HG03460 (cell line): ENCODE measurements around the gene GPR173.

ENCODE experiments used
- ATAC-seq: cut with Tn5 transposase; IDR thresholded peaks from one replicate; pipeline ENCODE4 v1.9.1; 2021; ENCODE audit not compliant: unreplicated experiment

Gene GPR173

GRCh38 chrX:53048169-53049126, at the start of gene GPR173:
GPR173 (plus strand) TSS chrX:53048789; CDS start chrX:53076622, 27,833 bp downstream.
- no peak for ATAC-seq

GRCh38 chrX:53000447-53001135, 48.0 kb upstream of the GPR173 start:
- no peak for ATAC-seq

GRCh38 chrX:53001958-53002357, 46.6 kb upstream of the GPR173 start:
- no peak for ATAC-seq

GRCh38 chrX:53003111-53003510, 45.5 kb upstream of the GPR173 start:
- no peak for ATAC-seq

- no peak for ATAC-seq
Observed at GRCh38 chrX:53004038-53004437, 44.6 kb upstream of the GPR173 start.

- no peak for ATAC-seq
Observed at GRCh38 chrX:53004811-53005210, 43.8 kb upstream of the GPR173 start.

- no peak for ATAC-seq
Observed at GRCh38 chrX:53005327-53005726, 43.3 kb upstream of the GPR173 start.

- ATAC-seq = no peak
Observed at GRCh38 chrX:53009032-53009431, 39.6 kb upstream of the GPR173 start.

GRCh38 chrX:53013291-53013690, 35.3 kb upstream of the GPR173 start:
- ATAC-seq = no peak

- ATAC-seq = no peak
Observed at GRCh38 chrX:53018627-53019026, 30.0 kb upstream of the GPR173 start.

GRCh38 chrX:53022381-53022780, 26.2 kb upstream of the GPR173 start:
- no peak for ATAC-seq

GRCh38 chrX:53028678-53029077, 19.9 kb upstream of the GPR173 start:
- no peak for ATAC-seq

- no peak for ATAC-seq
Observed at GRCh38 chrX:53031380-53031779, 17.2 kb upstream of the GPR173 start.

- no peak for ATAC-seq
Observed at GRCh38 chrX:53036149-53036548, 12.4 kb upstream of the GPR173 start.

- no peak for ATAC-seq
Observed at GRCh38 chrX:53039236-53039635, 9.4 kb upstream of the GPR173 start.

GRCh38 chrX:53044995-53045394, 3.6 kb upstream of the GPR173 start:
- ATAC-seq = no peak

GRCh38 chrX:53047228-53047627, 1.4 kb upstream of the GPR173 start:
- no peak for ATAC-seq

- ATAC-seq = no peak
Observed at GRCh38 chrX:53049127-53049517, 533 bp downstream of the GPR173 start.

GRCh38 chrX:53050841-53051240, 2.3 kb downstream of the GPR173 start:
- ATAC-seq = no peak

GRCh38 chrX:53055244-53055849, 6.8 kb downstream of the GPR173 start:
- no peak for ATAC-seq

- ATAC-seq = no peak
Observed at GRCh38 chrX:53056292-53056691, 7.7 kb downstream of the GPR173 start.

GRCh38 chrX:53065104-53065503, 16.5 kb downstream of the GPR173 start:
- ATAC-seq = no peak
